Heart right ventricle (tissue), 16 donors: ENCODE results near the gene PGAP6. TPM values are rescaled to one million over a fixed set of nuclear protein-coding genes. Genes with fewer than 3 reads are reported as not detected.
"Not testable (repeated sequence)": the region's sequence is repeated elsewhere in the genome, so short reads cannot be mapped to it uniquely, and the experiment has no call there.

Experiments used
- ATAC-seq, 8 donors: fragments of 200-7000 bp; cut with Tn5 transposase; one replicate each; pipeline ENCODE4 v1.9.1; 2020; ENCODE audit warnings: mild to moderate bottlenecking in 8 of 8, moderate library complexity in 8 of 8, moderate number of reproducible peaks in 1 of 8
- DNase-seq, 2 donors: peaks; one replicate each; pipeline ENCODE4 v3.0.0-alpha.2; 2020
- H3K27ac ChIP-seq, 10 donors: fragments of 200-600 bp; sonication (generic) in 2 of 10; one replicate each; pipeline versions ENCODE4 v1.5.0 to v1.8.0; 2020 to 2022; ENCODE audit warnings: mild to moderate bottlenecking in 3 of 10
- H3K27me3 ChIP-seq, 7 donors: fragments of 200-600 bp; one replicate each; pipeline ENCODE4 v1.8.0; 2021 to 2022; ENCODE audit warnings: mild to moderate bottlenecking in 2 of 7
- H3K36me3 ChIP-seq, 9 donors: fragments of 200-600 bp; sonication (generic) in 1 of 9; one replicate each; pipeline versions ENCODE4 v1.5.0 to v1.8.0; 2020 to 2022; ENCODE audit warnings: mild to moderate bottlenecking in 2 of 9
- H3K4me1 ChIP-seq, 9 donors: fragments of 200-600 bp; sonication (generic) in 1 of 9; one replicate each; pipeline versions ENCODE4 v1.5.0 to v1.8.0; 2020 to 2022; ENCODE audit warnings: mild to moderate bottlenecking in 4 of 9
- H3K4me3 ChIP-seq, 10 donors: fragments of 200-600 bp; sonication (generic) in 2 of 10; one replicate each; pipeline versions ENCODE4 v1.5.0 to v1.8.0; 2020 to 2022; ENCODE audit warnings: mild to moderate bottlenecking in 7 of 10, moderate library complexity in 2 of 10
- H3K9me3 ChIP-seq, 11 donors: fragments of 200-600 bp in 10 of 11; sonication (generic) in 2 of 11; one replicate each; pipeline versions ENCODE4 v1.5.0 to v1.8.0; 2013 to 2022; ENCODE audit warnings: mild to moderate bottlenecking in 2 of 11, control low read depth in 1 of 11, moderate library complexity in 1 of 11
- CTCF ChIP-seq, 9 donors: fragments of 200-600 bp; sonication (generic) in 2 of 9; IDR thresholded peaks; one replicate each; pipeline versions ENCODE4 v1.5.0 to v1.8.0; 2021 to 2022; ENCODE audit warnings: antibody characterized with exemption in 9 of 9, mild to moderate bottlenecking in 5 of 9, moderate library complexity in 1 of 9
- WGBS, 2 donors: extraction: QIAGEN DNeasy Blood & Tissue Kit; methylation state at CpG; one replicate each; pipeline ENCODE4 v1.1.7; 2013; ENCODE audit warnings: inconsistent platforms in 1 of 2; 5-methylcytosine and 5-hydroxymethylcytosine counted together
- intact Hi-C, 10 donors: fragments of 100-400 bp; cut with DNase I; formaldehyde crosslinking; loops; one replicate each; pipeline versions ENCODE4 v1.11.1 to v1.14.2; 2022
- polyA plus RNA-seq, 2 donors: library from polyadenylated mRNA; stranded (reverse); fragments of 200-250 nt; gene quantifications; one replicate each; pipeline ENCODE4 v1.2.3, GENCODE V29; 2013
- total RNA-seq, 10 donors: library from RNA; stranded (reverse); fragmentation: NEBNext Ultra II Directional in 3 of 10; extraction: Animal tissue kit (Norgen Biotek cat#: 25700) in 3 of 10; gene quantifications; one replicate each; pipeline versions ENCODE4 v1.2.1 to v1.2.4, GENCODE V29; 2021 to 2023
- donor health status: Arrhythmogenic right ventricular cardiomyopathy.
- donor health status: ischemic (EF 13 %, LVEDD 7.1; RV severe dilation, severe dysfunction).
- donor health status: healthy with polysubstance abuse.
- donor health status: DM: no; HTN: yes; CAD: no.
- donor health status: DM: no; HTN: no; CAD: no.
- donor health status: ischemic (EF 25% LVEDD 6.9; RV normal size, moderate dysfunction).
- donor health status: ischemic (EF 25% LVEDD 5.7; RV mildly dilated, moderate dysfunction).
- donor health status: healthy.
- donor health status: DM: yes; HTN: yes; CAD: no.
- donor health status: Ischemic cardiomyopathy.
- donor health status: ischemic (EF 35%, LVEDD 5.7; RV mildly dilated, moderate dysfunction).
- donor health status: nonischemic (EF 11% LVEDD 7.7; RV severe dilation, severe dysfunction).
- donor health status: DM: yes; HTN: yes; CAD: no.
- donor health status: PGD.
- donor health status: ischemic (EF 29% LVEDD 5.4; RV normal size, mild dysfunction).
- donor health status: nonischemic (EF 23%, LVEDD 6.1; RV moderate dilation, normal function).

PGAP6 gene
- total and polyA plus RNA-seq, 12 donors, result 27.1 to 57.3 (median 33.1) TPM

- no peaks in the 10 kb centered on the region for H3K9me3 ChIP-seq
- peak overlapping the region; percentile 66 to 99 (median 94) for H3K27ac ChIP-seq
- H3K27me3 ChIP-seq, result peaks cover 0 to 6% (median 0%) of the 10 kb centered on the region in 7 donors
- no peak for TF ChIP-seq CTCF (IDR thresholded peaks at IDR 0.05)
- intact Hi-C loops, result loop anchor here in 6 of 10 donors (2.0 to 10.0 kb wide), 6 partner anchors 22 to 160 kb away; partner anchors contain the start of genes CAPN15 (in 1 of the 6) and DECR2 (in 1 of the 6)
- H3K4me1 ChIP-seq, result peaks cover 0 to 49% (median 37%) of the 10 kb centered on the region in 9 donors
- no peaks in the 10 kb centered on the region for H3K36me3 ChIP-seq
- 2 to 4% methylated on average over 30 to 31 of the region's 31 CpGs for whole genome bisulfite sequencing, 2 donors
- peak overlapping the region; percentile 51 to 82 (median 74) for H3K4me3 ChIP-seq
- peak; percentile 27 to 66 (median 40) for ATAC-seq
- DNase-seq, result peak; percentile 30 to 61
Measured at GRCh38 chr16:424623-425081, 42.9 kb upstream of the PGAP6 start.

GRCh38 chr16:424033-424622 is 42.4 kb upstream of the PGAP6 start:
- no peak for TF ChIP-seq CTCF (IDR thresholded peaks at IDR 0.05)
- H3K4me3 ChIP-seq, result peak overlapping the region in 9 of 10 donors; percentile 51 to 82 (median 74)
- DNase-seq (peak in 1 of 2 donors; percentile 85), ATAC-seq (peak; percentile 59 to 88 (median 86))
- peak overlapping the region; percentile 66 to 99 (median 94) for H3K27ac ChIP-seq
- H3K36me3 ChIP-seq, result no peaks in the 10 kb centered on the region
- WGBS, 2 donors, result 30 to 34% methylated on average over 20 of the region's 20 CpGs
- intact Hi-C loops, result loop anchor here in 5 of 10 donors (2.0 to 10.0 kb wide), 4 partner anchors 21 to 161 kb away; partner anchors contain the start of gene DECR2 (in 1 of the 5)
- peaks cover 0 to 6% (median 0%) of the 10 kb centered on the region in 7 donors for H3K27me3 ChIP-seq
- peaks cover 0 to 49% (median 37%) of the 10 kb centered on the region in 9 donors for H3K4me1 ChIP-seq
- H3K9me3 ChIP-seq, result no peaks in the 10 kb centered on the region

GRCh38 chr16:422179-422578 is 40.4 kb upstream of the PGAP6 start:
- 91 to 94% methylated on average over 13 of the region's 13 CpGs for WGBS, 2 donors
- intact Hi-C loops, result loop anchor here in 3 of 10 donors (10.0 kb wide), 2 partner anchors 53 to 163 kb away; no protein-coding TSS in a partner anchor

GRCh38 chr16:415170-415498 is 33.4 kb upstream of the PGAP6 start:
- H3K27ac ChIP-seq, ATAC-seq, H3K4me3 ChIP-seq, DNase-seq, H3K9me3 ChIP-seq, intact Hi-C loops, H3K4me1 ChIP-seq, H3K27me3 ChIP-seq: not testable (repeated sequence)
- WGBS, 2 donors, result 94 to 97% methylated on average over 3 of the region's 3 CpGs
- peaks cover 0 to 19% (median 0%) of the 10 kb centered on the region in 9 donors for H3K36me3 ChIP-seq

More at GRCh38 chr16:422179-422578, 40.4 kb upstream of the PGAP6 start:
- H3K4me1 ChIP-seq, result peaks cover 0 to 31% (median 25%) of the 10 kb centered on the region in 9 donors
- H3K4me3 ChIP-seq, H3K27me3 ChIP-seq, H3K27ac ChIP-seq, ATAC-seq, DNase-seq, H3K9me3 ChIP-seq, H3K36me3 ChIP-seq: not testable (repeated sequence)

- no peak for TF ChIP-seq CTCF (IDR thresholded peaks at IDR 0.05)
- DNase-seq, result no peak
- WGBS, 2 donors, result 90% methylated on average over 21 of the region's 21 CpGs
Measured at GRCh38 chr16:414395-415169, 32.8 kb upstream of the PGAP6 start.

More at GRCh38 chr16:414395-415169, 32.8 kb upstream of the PGAP6 start:
- H3K4me3 ChIP-seq, result no peak overlapping the region
- ATAC-seq, result peak in 1 of 8 donors; percentile 7
- H3K27ac ChIP-seq, result no peak overlapping the region
- intact Hi-C loops, result no loop called here
- H3K36me3 ChIP-seq, result peaks cover 0 to 23% (median 0%) of the 10 kb centered on the region in 9 donors
- no peaks in the 10 kb centered on the region for H3K9me3 ChIP-seq
- H3K27me3 ChIP-seq, result no peaks in the 10 kb centered on the region
- H3K4me1 ChIP-seq, result no peaks in the 10 kb centered on the region
